Hematopoietic multipotent progenitor cell treated with erythropoietin and hydrocortisone succinate and interleukin-3 and kit ligand, for 15 days (in vitro differentiated cells): ENCODE results near the gene CRYGB.
"Not testable (repeated sequence)": the region's sequence is repeated elsewhere in the genome, so short reads cannot be mapped to it uniquely, and the experiment has no call there.

Experiments used
- DNase-seq: peaks from one replicate; pipeline ENCODE4 v3.0.0-alpha.2; 2015; ENCODE audit warnings: low spot score

Gene CRYGB

GRCh38 chr2:208112969-208113368 is 33.0 kb downstream of the CRYGB start:
- DNase-seq: no peak

- DNase-seq: not testable (repeated sequence)
Observed at GRCh38 chr2:208112273-208112745, 33.6 kb downstream of the CRYGB start.

- DNase-seq: no peak
Observed at GRCh38 chr2:208103616-208104015, 42.3 kb downstream of the CRYGB start.

GRCh38 chr2:208101716-208102631 is 44.0 kb downstream of the CRYGB start:
- DNase-seq: no peak

- DNase-seq: no peak
Observed at GRCh38 chr2:208099682-208100470, 46.1 kb downstream of the CRYGB start.

GRCh38 chr2:208098701-208099100 is 47.3 kb downstream of the CRYGB start:
- not testable (repeated sequence) for DNase-seq

- DNase-seq: no peak
Observed at GRCh38 chr2:208098267-208098666, 47.7 kb downstream of the CRYGB start.

GRCh38 chr2:208097801-208098200 is 48.2 kb downstream of the CRYGB start:
- no peak for DNase-seq

GRCh38 chr2:208097313-208097712 is 48.6 kb downstream of the CRYGB start:
- no peak for DNase-seq

GRCh38 chr2:208096080-208096479 is 49.9 kb downstream of the CRYGB start:
- no peak for DNase-seq

GRCh38 chr2:208093128-208093527 is 52.8 kb downstream of the CRYGB start:
- no peak for DNase-seq
